K562 (cell line): Measurements from ENCODE around the gene SSH3.

Source experiments
- CBX8 ChIP-seq: fragments of 200-600 bp; sonication (generic); IDR thresholded peaks from 2 replicates; pipeline ENCODE4 v1.6.1; 2012; ENCODE audit warnings: borderline replicate concordance, mixed run types, low read depth, mild to moderate bottlenecking, moderate library complexity, mixed read lengths, low read length, control low read depth, inconsistent platforms; ENCODE audit not compliant: poor library complexity, severe bottlenecking; ENCODE audit errors: extremely low read depth
- CTCF ChIP-seq, 3 experiments: IDR thresholded peaks in 2 of 3; conservative IDR thresholded peaks in 1 of 3; 2 replicates each; pipeline ENCODE4 v1.5.1; 2011 to 2012; ENCODE audit warnings: low read length in 3 of 3, mild to moderate bottlenecking in 3 of 3, control low read depth in 2 of 3, improper control_type of control experiment in 1 of 3, inconsistent platforms in 1 of 3, low read depth in 1 of 3, mixed read lengths in 1 of 3, moderate library complexity in 1 of 3; ENCODE audit not compliant: insufficient read depth in 2 of 3
- POLR2A ChIP-seq: fragments of 450-650 bp; conservative IDR thresholded peaks from 2 replicates; pipeline ENCODE4 v1.6.1; 2016
- SP1 ChIP-seq: sonication (generic); formaldehyde crosslinking; IDR thresholded peaks from 2 replicates; pipeline ENCODE4 v1.8.1; 2022; ENCODE audit warnings: mild to moderate bottlenecking, missing genetic modification reagents

- no peak for TF ChIP-seq CTCF (IDR thresholded peaks at IDR 0.05 in 2 of 3, conservative IDR thresholded peaks at IDR 0.05 in 1 of 3; ENCODE audit: insufficient read depth in 2 of 3, low read depth in 1 of 3, low read length in 3 of 3)
- no peak for TF ChIP-seq SP1
- TF ChIP-seq POLR2A = no peak
- TF ChIP-seq CBX8 = no peak
Observed at GRCh38 chr11:67332081-67332691, 28.9 kb downstream of the SSH3 start.
